PC-9 (cell line): ENCODE results near the gene GAS1. TPM values are rescaled to one million over a fixed set of nuclear protein-coding genes. Genes with fewer than 3 reads are reported as not detected.

Source experiments
- BruUV-seq: library from RNA; stranded (reverse); fragments of 400-500 nt; replicated peaks from 2 replicates; lab custom pipeline; 2021; lab: Mats Ljungman, UMichigan
- CTCF ChIA-PET: fragments of 300-600 bp; sonication (Branson Sonifier 250); formaldehyde crosslinking; loops from one replicate; lab custom pipeline; 2022; ENCODE audit warnings: antibody characterized with exemption; lab: Charles Lee
- POLR2A ChIA-PET: fragments of 300-600 bp; sonication (Branson Sonifier 250); formaldehyde crosslinking; loops from one replicate; lab custom pipeline; 2022; ENCODE audit warnings: antibody characterized with exemption; ENCODE audit not compliant: unreplicated experiment; lab: Charles Lee
- DNase-seq, 2 experiments: peaks; one replicate each; pipeline versions ENCODE4 v3.0.0 to v3.0.0-alpha.2; 2015 to 2022; ENCODE audit warnings: mixed read lengths in 1 of 2
- H2AFZ ChIP-seq: fragments of 200-600 bp; sonication (generic); 2 replicates; pipeline ENCODE4 v1.8.1; 2017; ENCODE audit warnings: antibody characterized with exemption
- H3F3A ChIP-seq: fragments of 200-600 bp; sonication (generic); 2 replicates; pipeline ENCODE4 v1.8.1; 2017; ENCODE audit warnings: antibody characterized with exemption, mild to moderate bottlenecking, low read depth; ENCODE audit not compliant: insufficient read depth
- H3K27ac ChIP-seq: fragments of 200-600 bp; sonication (generic); 2 replicates; pipeline ENCODE4 v1.6.1; 2016; ENCODE audit warnings: mixed run types
- H3K27me3 ChIP-seq: fragments of 200-600 bp; sonication (generic); 2 replicates; pipeline ENCODE4 v1.6.1; 2016; ENCODE audit warnings: low read depth, mixed run types; ENCODE audit not compliant: insufficient read depth
- H3K36me3 ChIP-seq: fragments of 200-600 bp; sonication (generic); 2 replicates; pipeline ENCODE4 v1.6.1; 2016; ENCODE audit warnings: low read depth, mixed run types
- H3K4me1 ChIP-seq: fragments of 200-600 bp; sonication (generic); replicated peaks from 2 replicates; pipeline ENCODE4 v1.6.1; 2016; ENCODE audit warnings: mixed run types; ENCODE audit not compliant: insufficient read depth
- H3K4me2 ChIP-seq: fragments of 200-600 bp; sonication (generic); 2 replicates; pipeline ENCODE4 v1.6.1; 2017; ENCODE audit warnings: mixed run types
- H3K4me3 ChIP-seq: fragments of 200-600 bp; sonication (generic); 2 replicates; pipeline ENCODE4 v1.6.1; 2016; ENCODE audit warnings: mixed run types
- H3K79me2 ChIP-seq: fragments of 200-600 bp; sonication (generic); 2 replicates; pipeline ENCODE4 v1.6.1; 2017; ENCODE audit warnings: low read depth, mixed run types
- H3K9me2 ChIP-seq: fragments of 200-600 bp; sonication (generic); 2 replicates; pipeline ENCODE4 v1.8.1; 2017; ENCODE audit warnings: mild to moderate bottlenecking; ENCODE audit not compliant: insufficient read depth
- H3K9me3 ChIP-seq: fragments of 200-600 bp; sonication (generic); 2 replicates; pipeline ENCODE4 v1.8.1; 2016; ENCODE audit warnings: low read depth; ENCODE audit not compliant: insufficient read depth
- H4K20me1 ChIP-seq: fragments of 200-600 bp; sonication (generic); 2 replicates; pipeline ENCODE4 v1.8.1; 2017; ENCODE audit not compliant: insufficient read depth
- EZH2 ChIP-seq: fragments of 200-600 bp; sonication (generic); IDR thresholded peaks from 2 replicates; pipeline ENCODE4 v1.8.0; 2017; ENCODE audit warnings: antibody characterized with exemption, low read depth
- intact Hi-C: fragments of 100-400 bp; cut with micrococcal nuclease; formaldehyde crosslinking; loops from one replicate; pipeline ENCODE4 v1.10.0; 2022; ENCODE audit not compliant: unreplicated experiment
- total RNA-seq: library from RNA; stranded (reverse); gene quantifications from 2 replicates; pipeline ENCODE4 v1.2.3, GENCODE V29; 2021
- TF ChIP-seq, protein P1 (sequence below): fragments of 200-600 bp; sonication (generic); conservative IDR thresholded peaks from 2 replicates; pipeline ENCODE4 v1.6.1; 2017; ENCODE audit warnings: mixed run types, antibody characterized with exemption, mild to moderate bottlenecking, moderate library complexity

GAS1 gene
- total RNA-seq, 1 experiment from 2014 or later, result not detected

- no peaks in the 10 kb centered on the region for H3K27me3 ChIP-seq
- no peak overlapping the region for H2AFZ ChIP-seq
- no peak for DNase-seq
- ChIA-PET CTCF (no interaction called here), POLR2A (no interaction called here)
- no peaks in the 10 kb centered on the region for H3K36me3 ChIP-seq
- intact Hi-C loops, result no loop called here
- H3F3A ChIP-seq, result no peaks in the 10 kb centered on the region
- H3K4me3 ChIP-seq, result no peak overlapping the region
- no peaks in the 10 kb centered on the region for H4K20me1 ChIP-seq
- no TSS peak for BruUV-seq
- H3K4me2 ChIP-seq, result no peak overlapping the region
- no peaks in the 10 kb centered on the region for H3K9me2 ChIP-seq
- peaks cover 8% of the 10 kb centered on the region; the same call in 1 of the 2 replicates for H3K4me1 ChIP-seq
- no peaks in the 10 kb centered on the region for H3K79me2 ChIP-seq
- TF ChIP-seq, protein P1, sequence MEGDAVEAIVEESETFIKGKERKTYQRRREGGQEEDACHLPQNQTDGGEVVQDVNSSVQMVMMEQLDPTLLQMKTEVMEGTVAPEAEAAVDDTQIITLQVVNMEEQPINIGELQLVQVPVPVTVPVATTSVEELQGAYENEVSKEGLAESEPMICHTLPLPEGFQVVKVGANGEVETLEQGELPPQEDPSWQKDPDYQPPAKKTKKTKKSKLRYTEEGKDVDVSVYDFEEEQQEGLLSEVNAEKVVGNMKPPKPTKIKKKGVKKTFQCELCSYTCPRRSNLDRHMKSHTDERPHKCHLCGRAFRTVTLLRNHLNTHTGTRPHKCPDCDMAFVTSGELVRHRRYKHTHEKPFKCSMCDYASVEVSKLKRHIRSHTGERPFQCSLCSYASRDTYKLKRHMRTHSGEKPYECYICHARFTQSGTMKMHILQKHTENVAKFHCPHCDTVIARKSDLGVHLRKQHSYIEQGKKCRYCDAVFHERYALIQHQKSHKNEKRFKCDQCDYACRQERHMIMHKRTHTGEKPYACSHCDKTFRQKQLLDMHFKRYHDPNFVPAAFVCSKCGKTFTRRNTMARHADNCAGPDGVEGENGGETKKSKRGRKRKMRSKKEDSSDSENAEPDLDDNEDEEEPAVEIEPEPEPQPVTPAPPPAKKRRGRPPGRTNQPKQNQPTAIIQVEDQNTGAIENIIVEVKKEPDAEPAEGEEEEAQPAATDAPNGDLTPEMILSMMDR, result no peak
- TF ChIP-seq EZH2, result no peak
- no peaks in the 10 kb centered on the region for H3K9me3 ChIP-seq
- H3K27ac ChIP-seq, result no peak overlapping the region
Measured at GRCh38 chr9:86991077-86991476, 43.8 kb upstream of the GAS1 start.

- TF ChIP-seq, protein P1, result no peak
- TF ChIP-seq EZH2, result no peak
- no TSS peak for BruUV-seq
- H3K9me2 ChIP-seq, result no peaks in the 10 kb centered on the region
- POLR2A ChIA-PET, result no interaction called here
- H2AFZ ChIP-seq, result no peak overlapping the region
- no peak overlapping the region for H3K4me3 ChIP-seq
- no peaks in the 10 kb centered on the region for H3K79me2 ChIP-seq
- H3K27me3 ChIP-seq, result no peaks in the 10 kb centered on the region
- no peaks in the 10 kb centered on the region for H3K9me3 ChIP-seq
- H3K4me2 ChIP-seq, result no peak overlapping the region
- intact Hi-C loops, result no loop called here
- CTCF ChIA-PET, result no interaction called here
- DNase-seq, result no peak
- H3K27ac ChIP-seq, result no peak overlapping the region
- peaks cover 8% of the 10 kb centered on the region; the same call in 1 of the 2 replicates for H3K4me1 ChIP-seq
- no peaks in the 10 kb centered on the region for H3K36me3 ChIP-seq
- H3F3A ChIP-seq, result no peaks in the 10 kb centered on the region
- no peaks in the 10 kb centered on the region for H4K20me1 ChIP-seq
Measured at GRCh38 chr9:86990290-86990689, 43.0 kb upstream of the GAS1 start.

DNA sequence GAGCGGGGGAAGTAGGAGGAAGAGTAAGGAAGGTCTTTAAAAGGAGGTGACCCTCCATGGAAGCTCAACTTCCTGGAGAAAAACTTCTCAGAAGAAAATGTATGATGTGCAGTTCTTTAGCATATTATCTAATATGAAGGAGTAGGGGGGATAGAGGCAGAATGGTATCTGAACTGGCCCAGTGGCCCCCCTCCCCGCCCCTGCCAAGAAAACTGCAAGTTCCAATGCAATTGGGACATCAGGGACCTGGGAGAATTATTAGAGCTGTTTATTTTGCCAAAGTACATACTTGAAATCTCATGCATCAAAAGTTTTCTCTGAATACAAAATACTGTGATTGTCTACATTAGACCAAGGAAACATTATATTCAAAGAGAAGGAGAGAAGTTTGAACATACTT, 40.6 kb upstream of the GAS1 start:
- no peak for TF ChIP-seq EZH2
- TF ChIP-seq, protein P1, result no peak
- Histone ChIP-seq H3K4me2 (no peak overlapping the region), H3K36me3 (no peaks in the 10 kb centered on the region), H3K4me3 (no peak overlapping the region), H3K79me2 (no peaks in the 10 kb centered on the region), H3K9me3 (no peaks in the 10 kb centered on the region), H3F3A (no peaks in the 10 kb centered on the region), H3K27me3 (no peaks in the 10 kb centered on the region), H3K4me1 (peaks cover 14% of the 10 kb centered on the region), H2AFZ (no peak overlapping the region), H4K20me1 (no peaks in the 10 kb centered on the region), H3K9me2 (no peaks in the 10 kb centered on the region), H3K27ac (no peak overlapping the region)
- no peak for DNase-seq
- ChIA-PET POLR2A (no interaction called here), CTCF (no interaction called here)
- no TSS peak for BruUV-seq
- intact Hi-C loops, result no loop called here
